Fibroblast of mammary gland (primary cell): ENCODE results near the gene TP53I3.
A peak's percentile ranks its signal among the peaks of the same experiment; 100 is the strongest.

ENCODE experiments used
- DNase-seq: peaks from one replicate; pipeline ENCODE4 v3.0.0-alpha.2; 2010; ENCODE audit warnings: low read depth
- H3K4me3 ChIP-seq: 2 replicates; pipeline ENCODE4 v1.5.1; 2011; ENCODE audit warnings: low read depth, mild to moderate bottlenecking, low read length, moderate library complexity; ENCODE audit not compliant: control insufficient read depth
- TF ChIP-seq, protein P1 (sequence below): conservative IDR thresholded peaks from 2 replicates; pipeline ENCODE4 v1.5.1; 2011; ENCODE audit warnings: low read depth, low read length, inconsistent platforms; ENCODE audit not compliant: control insufficient read depth, insufficient read depth

TP53I3 gene

DNA sequence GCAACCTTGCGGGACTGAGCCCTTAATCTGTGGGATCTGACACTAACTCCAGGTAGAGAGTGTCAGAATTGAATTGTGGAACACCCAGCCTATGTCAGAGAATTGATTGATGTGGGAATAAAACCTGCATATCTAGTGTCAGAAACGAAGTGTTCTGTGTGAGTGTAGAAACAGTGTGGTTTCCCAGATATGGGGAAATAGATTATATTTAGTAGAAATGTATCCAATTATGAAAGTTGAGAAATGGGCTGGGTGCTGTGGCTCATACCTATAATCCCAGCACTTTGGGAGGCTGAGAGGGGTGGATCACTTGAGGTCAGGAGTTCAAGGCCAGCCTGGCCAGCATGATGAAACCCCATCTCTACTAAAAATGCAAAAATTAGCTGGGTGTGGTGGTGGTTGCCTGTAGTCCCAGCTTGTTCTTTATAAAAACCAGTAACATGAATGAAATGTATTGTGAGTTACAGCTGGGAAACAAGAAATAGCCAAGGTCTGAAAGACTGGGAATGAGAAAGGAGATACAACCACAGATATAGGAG is 4.3 kb upstream of the TP53I3 start:
- TF ChIP-seq, protein P1, sequence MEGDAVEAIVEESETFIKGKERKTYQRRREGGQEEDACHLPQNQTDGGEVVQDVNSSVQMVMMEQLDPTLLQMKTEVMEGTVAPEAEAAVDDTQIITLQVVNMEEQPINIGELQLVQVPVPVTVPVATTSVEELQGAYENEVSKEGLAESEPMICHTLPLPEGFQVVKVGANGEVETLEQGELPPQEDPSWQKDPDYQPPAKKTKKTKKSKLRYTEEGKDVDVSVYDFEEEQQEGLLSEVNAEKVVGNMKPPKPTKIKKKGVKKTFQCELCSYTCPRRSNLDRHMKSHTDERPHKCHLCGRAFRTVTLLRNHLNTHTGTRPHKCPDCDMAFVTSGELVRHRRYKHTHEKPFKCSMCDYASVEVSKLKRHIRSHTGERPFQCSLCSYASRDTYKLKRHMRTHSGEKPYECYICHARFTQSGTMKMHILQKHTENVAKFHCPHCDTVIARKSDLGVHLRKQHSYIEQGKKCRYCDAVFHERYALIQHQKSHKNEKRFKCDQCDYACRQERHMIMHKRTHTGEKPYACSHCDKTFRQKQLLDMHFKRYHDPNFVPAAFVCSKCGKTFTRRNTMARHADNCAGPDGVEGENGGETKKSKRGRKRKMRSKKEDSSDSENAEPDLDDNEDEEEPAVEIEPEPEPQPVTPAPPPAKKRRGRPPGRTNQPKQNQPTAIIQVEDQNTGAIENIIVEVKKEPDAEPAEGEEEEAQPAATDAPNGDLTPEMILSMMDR = no peak
- no peak for DNase-seq
- no peak overlapping the region for H3K4me3 ChIP-seq

DNA sequence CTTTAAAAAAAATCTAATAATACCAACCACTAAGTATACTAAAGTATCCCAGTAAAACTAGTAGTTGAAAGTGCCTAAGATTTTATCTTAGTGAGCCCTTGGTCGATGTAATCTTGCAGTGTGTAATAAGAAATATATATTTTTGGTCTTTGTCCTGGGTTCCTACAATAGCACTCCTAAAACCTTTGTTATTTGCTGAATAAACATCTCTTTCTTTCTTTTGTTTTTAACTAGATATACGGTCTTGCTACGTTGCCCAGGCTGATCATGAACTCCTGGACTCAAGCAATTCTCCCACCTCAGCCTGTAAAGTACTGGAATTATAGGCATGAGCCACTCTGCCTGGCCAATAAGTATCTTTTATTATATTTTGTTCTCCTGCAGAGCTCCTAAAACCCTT is 2.4 kb upstream of the TP53I3 start:
- no peak overlapping the region for H3K4me3 ChIP-seq
- TF ChIP-seq, protein P1 = no peak
- no peak for DNase-seq

DNA sequence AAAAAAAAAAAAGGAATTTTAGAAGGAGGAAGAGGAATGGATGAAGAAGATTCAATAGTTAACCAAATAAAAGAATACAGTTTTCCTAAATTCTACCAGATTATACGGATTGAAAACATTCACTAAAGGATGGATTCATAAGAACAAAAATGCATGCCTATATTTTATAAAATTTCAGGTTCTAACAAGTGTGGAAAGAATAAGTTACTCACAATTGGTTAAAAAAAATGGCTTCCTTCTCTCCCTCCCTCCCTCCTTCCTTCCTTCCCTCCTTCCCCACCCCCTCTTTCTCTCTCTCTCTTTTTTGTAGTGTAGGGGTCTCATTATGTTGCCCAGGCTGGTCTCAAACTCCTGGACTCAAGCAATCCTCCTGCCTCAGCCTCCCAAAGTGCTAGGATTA is 1.6 kb upstream of the TP53I3 start:
- no peak for DNase-seq
- TF ChIP-seq, protein P1 = no peak
- H3K4me3 ChIP-seq = no peak overlapping the region

DNA sequence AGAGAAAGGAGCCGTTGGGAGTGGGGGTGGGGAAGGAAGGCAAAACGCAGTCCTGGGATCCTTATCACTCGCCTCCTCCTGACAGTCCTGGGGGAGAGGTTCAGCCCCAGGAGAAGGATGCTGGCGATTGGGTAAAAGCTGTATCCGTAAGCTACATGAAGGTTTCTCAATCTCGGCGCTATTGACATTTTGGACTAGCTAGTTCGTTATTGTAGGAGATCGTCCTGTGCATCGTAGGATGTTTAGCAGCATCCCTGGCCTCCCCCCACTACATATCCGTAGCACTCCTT is 511 bp upstream of the TP53I3 start:
- peak overlapping the region; percentile 82 for H3K4me3 ChIP-seq
- DNase-seq = no peak
- TF ChIP-seq, protein P1 = no peak

DNA sequence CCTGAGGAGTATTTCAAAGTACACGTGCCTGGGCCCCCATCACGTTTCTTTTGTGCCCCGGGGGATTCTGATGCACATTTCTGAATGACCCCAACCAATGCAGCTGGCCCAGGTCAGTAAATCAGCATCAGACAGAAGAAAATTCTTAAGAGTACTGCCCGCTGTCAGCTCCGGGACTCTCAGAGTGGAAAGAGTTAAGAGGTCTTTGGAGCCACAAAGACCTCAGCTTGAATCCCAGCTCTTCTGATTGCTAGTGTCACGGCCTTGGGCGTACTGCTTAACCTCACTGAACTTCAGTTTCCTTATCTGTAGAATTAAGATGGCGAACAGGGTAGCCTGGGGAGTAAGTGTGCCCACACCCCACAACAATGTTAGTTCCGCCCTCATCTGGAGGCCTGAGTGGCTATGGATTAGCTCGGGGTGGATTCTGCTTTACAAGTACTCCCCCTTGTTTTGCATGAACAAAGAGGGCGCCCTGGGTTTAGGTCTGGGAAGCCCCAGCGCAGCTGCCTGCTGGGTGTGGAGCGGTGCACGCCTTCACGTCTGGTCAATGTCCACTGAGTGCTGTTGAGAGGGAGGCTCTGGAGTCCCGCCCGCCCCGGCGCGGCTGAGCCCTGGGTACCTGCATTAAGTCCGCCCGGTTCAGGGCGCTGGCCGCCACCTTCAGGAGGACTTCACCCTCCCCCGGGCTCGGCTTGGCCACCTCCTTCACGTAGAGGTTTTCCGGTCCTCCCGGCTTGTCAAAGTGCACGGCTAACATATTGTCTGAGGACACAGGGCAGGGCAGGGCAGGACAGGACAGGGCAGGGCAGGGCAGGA is 858 bp downstream of the TP53I3 start:
- TF ChIP-seq, protein P1 = no peak
- peak; percentile 85 for DNase-seq
- peak overlapping the region; percentile 82 for H3K4me3 ChIP-seq

DNA sequence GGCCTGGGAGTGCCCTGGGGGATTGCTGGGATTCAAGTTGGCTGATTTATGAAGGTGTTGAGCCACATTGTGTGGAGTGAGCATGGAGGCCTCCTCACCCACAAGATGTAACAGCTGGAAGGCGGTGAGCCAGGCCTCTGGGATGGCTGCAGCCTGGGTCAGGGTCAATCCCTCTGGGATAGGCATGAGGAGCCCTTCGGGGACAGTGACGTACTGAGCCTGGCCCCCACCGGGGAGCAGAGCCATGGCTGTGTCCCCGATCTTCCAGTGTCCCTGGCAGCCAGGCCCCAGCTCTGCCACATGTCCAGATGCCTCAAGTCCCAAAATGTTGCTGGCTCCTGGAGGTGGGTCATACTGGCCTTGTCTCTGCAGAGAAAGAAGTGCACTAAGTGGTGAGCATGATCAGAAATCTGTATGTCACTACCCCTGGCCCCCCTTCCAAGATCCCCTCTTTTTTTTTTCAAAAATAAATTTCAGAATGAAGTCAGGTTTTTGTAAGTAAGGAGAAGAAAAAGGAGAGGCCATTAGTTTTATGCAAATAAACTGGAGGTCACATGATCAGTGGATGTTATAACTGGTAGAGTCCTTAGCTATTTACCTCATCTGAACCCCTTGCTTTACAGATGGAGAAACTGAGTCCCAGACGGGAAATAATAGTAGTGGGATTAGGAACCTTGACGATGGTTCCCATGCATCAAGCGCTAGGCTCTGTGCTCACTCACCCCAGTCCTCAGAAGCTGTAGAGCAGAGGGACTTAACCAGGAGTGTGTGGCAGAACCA is 1.7 kb downstream of the TP53I3 start:
- TF ChIP-seq, protein P1 = no peak
- H3K4me3 ChIP-seq = peak overlapping the region; percentile 82

More for the DNA sequence above, 1.7 kb downstream of the TP53I3 start:
- DNase-seq = no peak
